Right lobe of liver (tissue), 4 donors: ENCODE data around the gene RBKS.

Experiments
- POLR2A ChIP-seq: fragments of 450-650 bp; IDR thresholded peaks from one replicate; pipeline ENCODE4 v1.6.1; 2017; ENCODE audit warnings: antibody characterized with exemption, mild to moderate bottlenecking
- TF ChIP-seq, protein P1 (sequence below), 4 donors: fragments of 200-600 bp in 3 of 4; fragments of 450-650 bp in 1 of 4; IDR thresholded peaks; one replicate each; pipeline versions ENCODE4 v1.5.1 to v1.8.0; 2016 to 2022; ENCODE audit warnings: antibody characterized with exemption in 4 of 4, mild to moderate bottlenecking in 2 of 4
- donor health status: DM: no; HTN: no; CAD: no.
- donor health status: DM: no; HTN: no; CAD: no.
- donor health status: DM: no; HTN: yes; CAD: no.

DNA sequence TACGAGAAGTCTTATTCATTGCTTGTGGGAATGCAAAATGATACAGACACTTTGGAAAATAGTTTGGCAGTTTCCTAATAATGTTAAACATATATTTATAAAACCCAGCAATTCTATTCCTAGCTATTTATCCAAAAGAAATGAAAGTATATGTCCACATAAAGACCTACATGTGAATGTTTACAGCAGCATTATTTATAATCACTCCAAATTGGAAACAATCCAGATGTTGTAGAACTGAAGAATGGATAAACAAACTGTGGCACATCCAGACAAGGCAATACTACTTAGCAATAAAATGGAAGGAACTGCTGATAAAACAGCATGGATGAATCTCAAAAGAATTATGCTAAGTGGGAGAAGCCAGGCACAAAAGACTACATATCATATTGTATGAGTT lies 99.4 kb downstream of the RBKS start:
- TF ChIP-seq, protein P1, sequence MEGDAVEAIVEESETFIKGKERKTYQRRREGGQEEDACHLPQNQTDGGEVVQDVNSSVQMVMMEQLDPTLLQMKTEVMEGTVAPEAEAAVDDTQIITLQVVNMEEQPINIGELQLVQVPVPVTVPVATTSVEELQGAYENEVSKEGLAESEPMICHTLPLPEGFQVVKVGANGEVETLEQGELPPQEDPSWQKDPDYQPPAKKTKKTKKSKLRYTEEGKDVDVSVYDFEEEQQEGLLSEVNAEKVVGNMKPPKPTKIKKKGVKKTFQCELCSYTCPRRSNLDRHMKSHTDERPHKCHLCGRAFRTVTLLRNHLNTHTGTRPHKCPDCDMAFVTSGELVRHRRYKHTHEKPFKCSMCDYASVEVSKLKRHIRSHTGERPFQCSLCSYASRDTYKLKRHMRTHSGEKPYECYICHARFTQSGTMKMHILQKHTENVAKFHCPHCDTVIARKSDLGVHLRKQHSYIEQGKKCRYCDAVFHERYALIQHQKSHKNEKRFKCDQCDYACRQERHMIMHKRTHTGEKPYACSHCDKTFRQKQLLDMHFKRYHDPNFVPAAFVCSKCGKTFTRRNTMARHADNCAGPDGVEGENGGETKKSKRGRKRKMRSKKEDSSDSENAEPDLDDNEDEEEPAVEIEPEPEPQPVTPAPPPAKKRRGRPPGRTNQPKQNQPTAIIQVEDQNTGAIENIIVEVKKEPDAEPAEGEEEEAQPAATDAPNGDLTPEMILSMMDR (IDR thresholded peaks at IDR 0.05) = no peak
- no peak for TF ChIP-seq POLR2A
